GM21515 (cell line): ENCODE results near the gene ARF5.

ENCODE experiments used
- ATAC-seq: cut with Tn5 transposase; IDR thresholded peaks from one replicate; pipeline ENCODE4 v1.9.1; 2021; ENCODE audit not compliant: unreplicated experiment

ARF5 gene

GRCh38 chr7:127588697-127589482 is 679 bp downstream of the ARF5 start:
- ATAC-seq = peak; percentile 14

- ATAC-seq = no peak
These were observed 1.7 kb downstream of the ARF5 start for GRCh38 chr7:127589896-127590295.

- no peak for ATAC-seq
These were observed 3.0 kb downstream of the ARF5 start for GRCh38 chr7:127591189-127591588.

GRCh38 chr7:127591591-127591990 is 3.4 kb downstream of the ARF5 start:
- ATAC-seq = no peak

- no peak for ATAC-seq
These were observed 4.3 kb downstream of the ARF5 start for GRCh38 chr7:127592550-127592949.

GRCh38 chr7:127594490-127594889 is 6.3 kb downstream of the ARF5 start:
- no peak for ATAC-seq

GRCh38 chr7:127595737-127596136 is 7.5 kb downstream of the ARF5 start:
- ATAC-seq = no peak

- no peak for ATAC-seq
These were observed 10.1 kb downstream of the ARF5 start for GRCh38 chr7:127598318-127598717.

GRCh38 chr7:127600885-127601284 is 12.7 kb downstream of the ARF5 start:
- no peak for ATAC-seq

- ATAC-seq = no peak
These were observed 20.2 kb downstream of the ARF5 start for GRCh38 chr7:127608446-127608845.

GRCh38 chr7:127609297-127609696 is 21.1 kb downstream of the ARF5 start:
- ATAC-seq = no peak

GRCh38 chr7:127612263-127612662 is 24.1 kb downstream of the ARF5 start:
- ATAC-seq = no peak

GRCh38 chr7:127616724-127617123 is 28.5 kb downstream of the ARF5 start:
- ATAC-seq = no peak

- no peak for ATAC-seq
These were observed 29.8 kb downstream of the ARF5 start, which contains the start of gene PAX4 for GRCh38 chr7:127618042-127618441. PAX4 (minus strand) TSS chr7:127618142; CDS start chr7:127615928, 2,214 bp downstream.

- ATAC-seq = no peak
These were observed 30.6 kb downstream of the ARF5 start for GRCh38 chr7:127618775-127619174.

- ATAC-seq = no peak
These were observed 31.6 kb downstream of the ARF5 start for GRCh38 chr7:127619681-127620405.

GRCh38 chr7:127620406-127621233 is 32.4 kb downstream of the ARF5 start:
- no peak for ATAC-seq

- ATAC-seq = no peak
These were observed 37.1 kb downstream of the ARF5 start for GRCh38 chr7:127625331-127625730.

- ATAC-seq = no peak
These were observed 40.2 kb downstream of the ARF5 start for GRCh38 chr7:127628445-127628844.

GRCh38 chr7:127629268-127629854 is 41.1 kb downstream of the ARF5 start:
- peak; percentile 62 for ATAC-seq

- ATAC-seq = no peak
These were observed 44.2 kb downstream of the ARF5 start for GRCh38 chr7:127632276-127632910.
